ENCODE measurements around the gene SCUBE1. TPM values are rescaled to one million over a fixed set of nuclear protein-coding genes. Genes with fewer than 3 reads are reported as not detected.
"Not testable (repeated sequence)": the region's sequence is repeated elsewhere in the genome, so short reads cannot be mapped to it uniquely, and the experiment has no call there.

SCUBE1 gene
- total RNA-seq, 1 donor from 2014 or later = 2.9 TPM

DNA sequence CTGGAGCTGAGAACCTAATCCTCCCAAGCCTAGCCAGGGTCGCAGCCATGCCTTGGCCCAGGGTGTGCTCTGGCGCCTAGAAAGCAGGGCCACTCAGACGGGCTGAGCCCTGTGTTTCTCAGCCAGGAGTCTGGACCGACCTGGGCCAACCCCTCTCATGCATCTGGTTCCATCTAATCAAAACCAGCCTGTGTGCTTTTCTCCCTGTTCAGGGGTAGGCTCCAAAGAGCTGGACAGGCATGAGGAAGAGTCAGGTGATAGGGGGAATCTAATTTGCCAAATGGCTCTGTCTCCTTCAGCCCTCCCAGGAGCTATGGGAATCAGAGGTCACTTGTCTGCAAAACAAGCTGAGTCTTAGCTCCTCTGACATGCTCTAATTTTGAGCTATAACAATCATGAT, 55.7 kb downstream of the SCUBE1 start:
- Histone ChIP-seq H3K27ac (no peak overlapping the region), H3K4me1 (peaks cover 3 to 22% of the 10 kb centered on the region in 2 donors), H3K9me3 (no peaks in the 10 kb centered on the region), H3K27me3 (no peaks in the 10 kb centered on the region), H3K36me3 (no peaks in the 10 kb centered on the region), H3K4me3 (no peak overlapping the region)
- no peak for DNase-seq (ENCODE audit: low spot score in 2 of 2)
- intact Hi-C loops (cut with DNase I) = no loop called here
- TF ChIP-seq, protein P1, sequence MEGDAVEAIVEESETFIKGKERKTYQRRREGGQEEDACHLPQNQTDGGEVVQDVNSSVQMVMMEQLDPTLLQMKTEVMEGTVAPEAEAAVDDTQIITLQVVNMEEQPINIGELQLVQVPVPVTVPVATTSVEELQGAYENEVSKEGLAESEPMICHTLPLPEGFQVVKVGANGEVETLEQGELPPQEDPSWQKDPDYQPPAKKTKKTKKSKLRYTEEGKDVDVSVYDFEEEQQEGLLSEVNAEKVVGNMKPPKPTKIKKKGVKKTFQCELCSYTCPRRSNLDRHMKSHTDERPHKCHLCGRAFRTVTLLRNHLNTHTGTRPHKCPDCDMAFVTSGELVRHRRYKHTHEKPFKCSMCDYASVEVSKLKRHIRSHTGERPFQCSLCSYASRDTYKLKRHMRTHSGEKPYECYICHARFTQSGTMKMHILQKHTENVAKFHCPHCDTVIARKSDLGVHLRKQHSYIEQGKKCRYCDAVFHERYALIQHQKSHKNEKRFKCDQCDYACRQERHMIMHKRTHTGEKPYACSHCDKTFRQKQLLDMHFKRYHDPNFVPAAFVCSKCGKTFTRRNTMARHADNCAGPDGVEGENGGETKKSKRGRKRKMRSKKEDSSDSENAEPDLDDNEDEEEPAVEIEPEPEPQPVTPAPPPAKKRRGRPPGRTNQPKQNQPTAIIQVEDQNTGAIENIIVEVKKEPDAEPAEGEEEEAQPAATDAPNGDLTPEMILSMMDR (IDR thresholded peaks at IDR 0.05) = no peak

DNA sequence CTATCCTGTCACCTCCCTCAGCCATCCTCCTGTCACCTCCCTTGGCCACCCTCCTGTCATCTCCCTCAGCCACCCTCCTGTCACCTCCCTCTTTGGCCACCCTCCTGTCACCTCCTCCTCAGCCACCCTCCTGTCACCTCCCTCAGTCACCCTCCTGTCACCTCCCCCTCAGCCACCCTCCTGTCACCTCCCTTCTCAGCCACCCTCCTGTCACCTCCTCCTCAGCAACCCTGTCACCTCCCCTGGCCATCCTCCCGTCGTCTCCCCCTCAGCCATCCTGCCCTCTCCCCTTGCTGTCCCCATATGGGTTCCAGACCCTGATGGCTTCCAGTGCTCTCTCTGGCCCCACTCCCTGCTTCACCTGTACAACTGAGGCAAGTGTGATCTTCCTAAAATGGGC, 61.8 kb downstream of the SCUBE1 start:
- TF ChIP-seq, protein P1 (IDR thresholded peaks at IDR 0.05) = no peak
- no peak overlapping the region for H3K27ac ChIP-seq
- DNase-seq (ENCODE audit: low spot score in 2 of 2) = no peak
- no peaks in the 10 kb centered on the region for H3K9me3 ChIP-seq
- no peak overlapping the region for H3K4me3 ChIP-seq
- H3K4me1 ChIP-seq = no peaks in the 10 kb centered on the region
- H3K27me3 ChIP-seq = no peaks in the 10 kb centered on the region
- no peaks in the 10 kb centered on the region for H3K36me3 ChIP-seq
- intact Hi-C loops (cut with DNase I) = no loop called here

DNA sequence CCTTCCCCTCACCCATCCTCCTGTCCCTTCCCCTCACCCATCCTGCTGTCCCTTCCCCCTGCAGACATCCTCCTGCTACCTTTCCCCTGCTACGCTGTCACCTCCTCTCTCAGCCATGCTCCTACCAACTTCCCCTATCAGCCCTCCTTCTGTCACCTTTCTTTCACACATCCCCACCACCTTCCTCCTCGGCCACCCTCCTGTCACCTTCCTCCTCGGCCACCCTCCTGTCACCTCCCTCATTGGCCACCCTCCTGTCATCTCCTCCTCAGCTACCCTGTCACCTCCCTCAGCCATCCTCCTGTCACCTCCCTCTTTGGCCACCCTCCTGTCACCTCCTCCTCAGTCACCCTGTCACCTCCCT, 62.7 kb downstream of the SCUBE1 start:
- H3K27me3 ChIP-seq; H3K9me3 ChIP-seq; DNase-seq (ENCODE audit: low spot score in 2 of 2); H3K27ac ChIP-seq; H3K36me3 ChIP-seq; H3K4me3 ChIP-seq; intact Hi-C loops (cut with DNase I); H3K4me1 ChIP-seq: not testable (repeated sequence)

DNA sequence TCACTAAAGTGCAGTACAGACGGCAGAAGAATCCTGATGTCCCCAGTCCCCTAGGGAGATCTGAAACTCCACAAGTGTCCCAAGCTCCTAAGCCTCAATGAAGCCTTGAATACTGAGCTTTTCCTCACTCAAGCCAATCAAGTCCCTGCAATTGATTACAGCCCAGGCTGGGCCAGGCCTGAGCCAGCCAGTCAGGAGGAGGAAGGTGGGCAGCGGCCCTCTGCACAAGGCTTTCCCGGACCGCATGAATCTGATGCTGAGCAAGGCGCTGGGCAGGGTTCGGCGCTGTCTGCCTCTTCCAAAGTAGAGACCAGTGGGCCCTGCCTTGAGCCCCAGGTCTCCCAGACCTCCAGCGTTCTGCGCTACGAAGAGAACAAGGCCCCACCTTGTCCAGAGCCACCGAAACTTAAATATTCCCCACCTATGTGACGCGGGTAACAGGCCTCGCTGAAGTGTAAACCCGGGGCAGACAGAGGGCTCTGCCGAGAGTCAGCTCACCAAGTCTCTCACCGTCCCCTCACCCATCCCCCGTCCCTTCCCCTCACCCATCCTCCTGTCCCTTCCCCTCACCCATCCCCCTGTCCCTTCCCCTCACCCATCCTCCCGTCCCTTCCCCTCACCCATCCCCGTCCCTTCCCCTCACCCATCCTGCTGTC, 63.2 kb downstream of the SCUBE1 start:
- Histone ChIP-seq H3K27me3 (no peaks in the 10 kb centered on the region), H3K4me3 (no peak overlapping the region), H3K9me3 (no peaks in the 10 kb centered on the region), H3K27ac (no peak overlapping the region), H3K4me1 (no peaks in the 10 kb centered on the region), H3K36me3 (no peaks in the 10 kb centered on the region)
- no peak for DNase-seq (ENCODE audit: low spot score in 2 of 2)
- intact Hi-C loops (cut with DNase I) = no loop called here
- TF ChIP-seq, protein P1 (IDR thresholded peaks at IDR 0.05) = no peak

DNA sequence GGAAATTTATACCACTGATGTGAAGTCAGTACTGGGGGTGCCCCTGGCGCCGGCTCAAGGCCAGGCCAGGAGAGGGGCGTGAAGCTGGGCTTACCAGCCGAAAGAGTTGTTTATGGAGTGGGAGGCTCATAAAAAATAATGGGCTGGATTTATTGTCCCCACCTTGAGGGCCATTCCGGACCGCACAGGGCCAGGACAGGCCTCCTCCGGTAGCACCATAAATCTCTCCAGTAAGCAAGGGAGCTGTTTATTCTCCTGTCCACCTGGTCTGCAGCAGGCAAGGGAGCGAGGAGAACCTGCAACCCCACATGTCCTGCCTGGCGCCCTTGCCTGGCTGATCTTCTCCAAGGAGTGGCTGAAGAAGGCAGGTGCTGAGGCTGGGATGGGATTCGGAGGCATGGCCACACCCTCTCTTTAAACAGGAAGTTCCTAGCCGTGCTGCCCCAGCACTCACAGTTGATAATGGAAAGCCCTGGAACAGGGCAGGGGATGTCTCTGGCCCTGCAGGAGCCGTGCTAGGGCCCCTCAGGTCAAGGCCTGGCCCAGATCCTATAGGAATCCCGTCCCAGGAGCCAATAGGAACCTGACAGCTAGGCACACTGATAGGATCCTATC, 65.1 kb downstream of the SCUBE1 start:
- Histone ChIP-seq H3K9me3 (no peaks in the 10 kb centered on the region), H3K27me3 (no peaks in the 10 kb centered on the region), H3K27ac (no peak overlapping the region), H3K4me1 (no peaks in the 10 kb centered on the region), H3K36me3 (no peaks in the 10 kb centered on the region), H3K4me3 (no peak overlapping the region)
- no peak for DNase-seq (ENCODE audit: low spot score in 2 of 2)
- TF ChIP-seq, protein P1 (IDR thresholded peaks at IDR 0.05) = no peak
- intact Hi-C loops (cut with DNase I) = no loop called here

DNA sequence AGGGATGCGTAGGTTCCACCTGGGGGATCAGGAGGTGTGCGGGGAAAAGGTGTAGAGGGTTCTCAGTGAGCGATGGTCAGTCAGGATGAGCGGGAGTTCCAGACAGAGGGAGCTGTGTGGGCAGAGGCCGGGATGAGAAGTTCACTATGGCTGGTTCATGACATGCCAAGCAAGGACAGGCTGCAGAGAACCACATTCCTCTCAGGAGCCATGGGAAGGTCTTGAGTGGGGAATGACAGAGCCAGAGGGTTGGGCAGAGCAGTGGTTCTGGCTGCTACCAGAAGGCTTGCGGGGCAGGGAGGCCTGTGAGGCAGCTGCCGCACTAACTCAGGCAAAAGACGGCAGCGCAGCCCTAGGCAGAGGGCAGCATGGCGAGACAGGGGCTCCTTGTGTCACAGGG, 66.1 kb downstream of the SCUBE1 start:
- intact Hi-C loops (cut with DNase I) = no loop called here
- no peaks in the 10 kb centered on the region for H3K27me3 ChIP-seq
- no peaks in the 10 kb centered on the region for H3K36me3 ChIP-seq
- no peak overlapping the region for H3K4me3 ChIP-seq
- no peaks in the 10 kb centered on the region for H3K9me3 ChIP-seq
- no peak for DNase-seq (ENCODE audit: low spot score in 2 of 2)
- H3K27ac ChIP-seq = no peak overlapping the region
- no peaks in the 10 kb centered on the region for H3K4me1 ChIP-seq
- TF ChIP-seq, protein P1 (IDR thresholded peaks at IDR 0.05) = no peak
